ENCODE data around the gene PTPDC1.

Gene PTPDC1

GRCh38 chr9:94076557-94076956, 7.7 kb upstream of the PTPDC1 start:
- no CpG with 5 or more reads among the region's 1 CpG for WGBS (ENCODE audit: insufficient coverage, insufficient read length)
- H3K4me3 ChIP-seq (ENCODE audit: low read length) = no peak overlapping the region
- H3K27me3 ChIP-seq (ENCODE audit: control insufficient read depth, insufficient read depth, low read length) = no peaks in the 10 kb centered on the region
- DNase-seq (ENCODE audit: low read depth, low spot score) = no peak
- no peak overlapping the region for H3K27ac ChIP-seq (ENCODE audit: low read length)
- no peaks in the 10 kb centered on the region for H3K4me1 ChIP-seq (ENCODE audit: control insufficient read depth, insufficient read depth, low read length)
- H3K9me3 ChIP-seq (ENCODE audit: control insufficient read depth, insufficient read depth, low read length) = no peaks in the 10 kb centered on the region
- no peaks in the 10 kb centered on the region for H3K36me3 ChIP-seq (ENCODE audit: control insufficient read depth, insufficient read depth, low read length)

- no peak overlapping the region for H3K27ac ChIP-seq (ENCODE audit: low read length)
- H3K36me3 ChIP-seq (ENCODE audit: control insufficient read depth, insufficient read depth, low read length) = no peaks in the 10 kb centered on the region
- H3K4me3 ChIP-seq (ENCODE audit: low read length) = no peak overlapping the region
- no peak for DNase-seq (ENCODE audit: low read depth, low spot score)
- H3K4me1 ChIP-seq (ENCODE audit: control insufficient read depth, insufficient read depth, low read length) = no peaks in the 10 kb centered on the region
- no peaks in the 10 kb centered on the region for H3K27me3 ChIP-seq (ENCODE audit: control insufficient read depth, insufficient read depth, low read length)
- H3K9me3 ChIP-seq (ENCODE audit: control insufficient read depth, insufficient read depth, low read length) = no peaks in the 10 kb centered on the region
- no CpG with 5 or more reads among the region's 2 CpGs for WGBS (ENCODE audit: insufficient coverage, insufficient read length)
Observed at GRCh38 chr9:94078086-94078485, 6.2 kb upstream of the PTPDC1 start.

GRCh38 chr9:94079236-94079635, 5.0 kb upstream of the PTPDC1 start:
- no peaks in the 10 kb centered on the region for H3K4me1 ChIP-seq (ENCODE audit: control insufficient read depth, insufficient read depth, low read length)
- no peaks in the 10 kb centered on the region for H3K27me3 ChIP-seq (ENCODE audit: control insufficient read depth, insufficient read depth, low read length)
- no peaks in the 10 kb centered on the region for H3K36me3 ChIP-seq (ENCODE audit: control insufficient read depth, insufficient read depth, low read length)
- DNase-seq (ENCODE audit: low read depth, low spot score) = no peak
- no peaks in the 10 kb centered on the region for H3K9me3 ChIP-seq (ENCODE audit: control insufficient read depth, insufficient read depth, low read length)
- H3K4me3 ChIP-seq (ENCODE audit: low read length) = no peak overlapping the region
- H3K27ac ChIP-seq (ENCODE audit: low read length) = no peak overlapping the region
- no CpG with 5 or more reads among the region's 2 CpGs for WGBS (ENCODE audit: insufficient coverage, insufficient read length)

GRCh38 chr9:94080249-94080648, 4.0 kb upstream of the PTPDC1 start:
- Histone ChIP-seq H3K27ac (ENCODE audit: low read length) (no peak overlapping the region), H3K27me3 (ENCODE audit: control insufficient read depth, insufficient read depth, low read length) (no peaks in the 10 kb centered on the region), H3K9me3 (ENCODE audit: control insufficient read depth, insufficient read depth, low read length) (no peaks in the 10 kb centered on the region), H3K4me1 (ENCODE audit: control insufficient read depth, insufficient read depth, low read length) (peaks cover 1% of the 10 kb centered on the region; the same call in 1 of the 2 replicates), H3K4me3 (ENCODE audit: low read length) (no peak overlapping the region), H3K36me3 (ENCODE audit: control insufficient read depth, insufficient read depth, low read length) (no peaks in the 10 kb centered on the region)
- no CpG with 5 or more reads among the region's 2 CpGs for WGBS (ENCODE audit: insufficient coverage, insufficient read length)
- no peak for DNase-seq (ENCODE audit: low read depth, low spot score)

GRCh38 chr9:94081435-94081834, 2.8 kb upstream of the PTPDC1 start:
- WGBS (ENCODE audit: insufficient coverage, insufficient read length) = no CpG with 5 or more reads among the region's 4 CpGs
- Histone ChIP-seq H3K27ac (ENCODE audit: low read length) (no peak overlapping the region), H3K4me1 (ENCODE audit: control insufficient read depth, insufficient read depth, low read length) (peaks cover 2% of the 10 kb centered on the region; the same call in 1 of the 2 replicates), H3K4me3 (ENCODE audit: low read length) (no peak overlapping the region), H3K36me3 (ENCODE audit: control insufficient read depth, insufficient read depth, low read length) (no peaks in the 10 kb centered on the region), H3K9me3 (ENCODE audit: control insufficient read depth, insufficient read depth, low read length) (no peaks in the 10 kb centered on the region), H3K27me3 (ENCODE audit: control insufficient read depth, insufficient read depth, low read length) (no peaks in the 10 kb centered on the region)
- DNase-seq (ENCODE audit: low read depth, low spot score) = no peak

- no peak overlapping the region for H3K27ac ChIP-seq (ENCODE audit: low read length)
- H3K9me3 ChIP-seq (ENCODE audit: control insufficient read depth, insufficient read depth, low read length) = no peaks in the 10 kb centered on the region
- no peak for DNase-seq (ENCODE audit: low read depth, low spot score)
- H3K36me3 ChIP-seq (ENCODE audit: control insufficient read depth, insufficient read depth, low read length) = no peaks in the 10 kb centered on the region
- WGBS (ENCODE audit: insufficient coverage, insufficient read length) = no CpG with 5 or more reads among the region's 8 CpGs
- H3K27me3 ChIP-seq (ENCODE audit: control insufficient read depth, insufficient read depth, low read length) = no peaks in the 10 kb centered on the region
- H3K4me1 ChIP-seq (ENCODE audit: control insufficient read depth, insufficient read depth, low read length) = peaks cover 2% of the 10 kb centered on the region; the same call in 1 of the 2 replicates
- no peak overlapping the region for H3K4me3 ChIP-seq (ENCODE audit: low read length)
Observed at GRCh38 chr9:94081864-94082463, 2.3 kb upstream of the PTPDC1 start.

- Histone ChIP-seq H3K4me3 (ENCODE audit: low read length) (no peak overlapping the region), H3K4me1 (ENCODE audit: control insufficient read depth, insufficient read depth, low read length) (peaks cover 2% of the 10 kb centered on the region; the same call in 1 of the 2 replicates), H3K27ac (ENCODE audit: low read length) (no peak overlapping the region), H3K9me3 (ENCODE audit: control insufficient read depth, insufficient read depth, low read length) (no peaks in the 10 kb centered on the region), H3K27me3 (ENCODE audit: control insufficient read depth, insufficient read depth, low read length) (no peaks in the 10 kb centered on the region), H3K36me3 (ENCODE audit: control insufficient read depth, insufficient read depth, low read length) (no peaks in the 10 kb centered on the region)
- WGBS (ENCODE audit: insufficient coverage, insufficient read length) = no CpG with 5 or more reads among the region's 3 CpGs
- DNase-seq (ENCODE audit: low read depth, low spot score) = no peak
Observed at GRCh38 chr9:94082553-94082952, 1.7 kb upstream of the PTPDC1 start.

GRCh38 chr9:94082956-94083355, 1.3 kb upstream of the PTPDC1 start:
- Histone ChIP-seq H3K4me1 (ENCODE audit: control insufficient read depth, insufficient read depth, low read length) (peaks cover 2% of the 10 kb centered on the region; the same call in 1 of the 2 replicates), H3K27me3 (ENCODE audit: control insufficient read depth, insufficient read depth, low read length) (no peaks in the 10 kb centered on the region), H3K27ac (ENCODE audit: low read length) (no peak overlapping the region), H3K4me3 (ENCODE audit: low read length) (no peak overlapping the region), H3K36me3 (ENCODE audit: control insufficient read depth, insufficient read depth, low read length) (no peaks in the 10 kb centered on the region), H3K9me3 (ENCODE audit: control insufficient read depth, insufficient read depth, low read length) (no peaks in the 10 kb centered on the region)
- no CpG with 5 or more reads among the region's 1 CpG for WGBS (ENCODE audit: insufficient coverage, insufficient read length)
- no peak for DNase-seq (ENCODE audit: low read depth, low spot score)

- H3K4me3 ChIP-seq (ENCODE audit: low read length) = no peak overlapping the region
- DNase-seq (ENCODE audit: low read depth, low spot score) = no peak
- H3K4me1 ChIP-seq (ENCODE audit: control insufficient read depth, insufficient read depth, low read length) = peaks cover 2% of the 10 kb centered on the region; the same call in 1 of the 2 replicates
- no CpG with 5 or more reads among the region's 6 CpGs for WGBS (ENCODE audit: insufficient coverage, insufficient read length)
- no peaks in the 10 kb centered on the region for H3K9me3 ChIP-seq (ENCODE audit: control insufficient read depth, insufficient read depth, low read length)
- H3K27me3 ChIP-seq (ENCODE audit: control insufficient read depth, insufficient read depth, low read length) = no peaks in the 10 kb centered on the region
- no peaks in the 10 kb centered on the region for H3K36me3 ChIP-seq (ENCODE audit: control insufficient read depth, insufficient read depth, low read length)
- H3K27ac ChIP-seq (ENCODE audit: low read length) = no peak overlapping the region
Observed at GRCh38 chr9:94083384-94083783, 880 bp upstream of the PTPDC1 start.

GRCh38 chr9:94085062-94085639, 887 bp downstream of the PTPDC1 start:
- peaks cover 2% of the 10 kb centered on the region; the same call in 1 of the 2 replicates for H3K4me1 ChIP-seq (ENCODE audit: control insufficient read depth, insufficient read depth, low read length)
- H3K9me3 ChIP-seq (ENCODE audit: control insufficient read depth, insufficient read depth, low read length) = no peaks in the 10 kb centered on the region
- DNase-seq (ENCODE audit: low read depth, low spot score) = peak; percentile 39
- WGBS (ENCODE audit: insufficient coverage, insufficient read length) = no CpG with 5 or more reads among the region's 6 CpGs
- H3K27ac ChIP-seq (ENCODE audit: low read length) = no peak overlapping the region
- no peaks in the 10 kb centered on the region for H3K36me3 ChIP-seq (ENCODE audit: control insufficient read depth, insufficient read depth, low read length)
- H3K27me3 ChIP-seq (ENCODE audit: control insufficient read depth, insufficient read depth, low read length) = no peaks in the 10 kb centered on the region
- no peak overlapping the region for H3K4me3 ChIP-seq (ENCODE audit: low read length)
